Neural progenitor cell (in vitro differentiated cells): Measurements from ENCODE around the gene ZNF615.

Experiments
- CTCF ChIP-seq: fragments of 200-600 bp; sonication (generic); IDR thresholded peaks from 2 replicates; pipeline ENCODE4 v1.5.1; 2017; ENCODE audit warnings: antibody characterized with exemption, mild to moderate bottlenecking
- EZH2 ChIP-seq: fragments of 200-600 bp; sonication (generic); IDR thresholded peaks from 2 replicates; pipeline ENCODE4 v1.6.1; 2017; ENCODE audit warnings: antibody characterized with exemption, mild to moderate bottlenecking, moderate library complexity
- EZH2phosphoT487 ChIP-seq: fragments of 200-600 bp; sonication (generic); IDR thresholded peaks from 2 replicates; pipeline ENCODE4 v1.6.1; 2017; ENCODE audit warnings: antibody characterized with exemption

GRCh38 chr19:51993422-51993821 is 14.6 kb downstream of the ZNF615 start:
- TF ChIP-seq EZH2phosphoT487 (no peak), CTCF (no peak), EZH2 (no peak)
